ENCODE results near the gene BCAS4.

BCAS4 gene

GRCh38 chr20:50866036-50866685 is 71.3 kb downstream of the BCAS4 start:
- TF ChIP-seq TEAD4 (IDR thresholded peaks at IDR 0.05) (no peak), EGR1 (IDR thresholded peaks at IDR 0.05) (no peak), CEBPB (IDR thresholded peaks at IDR 0.05) (no peak), CREB1 (IDR thresholded peaks at IDR 0.05; ENCODE audit: low read depth) (no peak), TAF1 (IDR thresholded peaks at IDR 0.05; ENCODE audit: low read depth) (no peak), TCF12 (IDR thresholded peaks at IDR 0.05; ENCODE audit: low read depth) (no peak), ZBTB7A (IDR thresholded peaks at IDR 0.05; ENCODE audit: low read depth) (no peak), RAD21 (IDR thresholded peaks at IDR 0.05; ENCODE audit: low read depth) (no peak)
- TF ChIP-seq, protein P1, sequence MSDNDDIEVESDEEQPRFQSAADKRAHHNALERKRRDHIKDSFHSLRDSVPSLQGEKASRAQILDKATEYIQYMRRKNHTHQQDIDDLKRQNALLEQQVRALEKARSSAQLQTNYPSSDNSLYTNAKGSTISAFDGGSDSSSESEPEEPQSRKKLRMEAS (IDR thresholded peaks at IDR 0.05) = no peak
- TF ChIP-seq, protein P2, sequence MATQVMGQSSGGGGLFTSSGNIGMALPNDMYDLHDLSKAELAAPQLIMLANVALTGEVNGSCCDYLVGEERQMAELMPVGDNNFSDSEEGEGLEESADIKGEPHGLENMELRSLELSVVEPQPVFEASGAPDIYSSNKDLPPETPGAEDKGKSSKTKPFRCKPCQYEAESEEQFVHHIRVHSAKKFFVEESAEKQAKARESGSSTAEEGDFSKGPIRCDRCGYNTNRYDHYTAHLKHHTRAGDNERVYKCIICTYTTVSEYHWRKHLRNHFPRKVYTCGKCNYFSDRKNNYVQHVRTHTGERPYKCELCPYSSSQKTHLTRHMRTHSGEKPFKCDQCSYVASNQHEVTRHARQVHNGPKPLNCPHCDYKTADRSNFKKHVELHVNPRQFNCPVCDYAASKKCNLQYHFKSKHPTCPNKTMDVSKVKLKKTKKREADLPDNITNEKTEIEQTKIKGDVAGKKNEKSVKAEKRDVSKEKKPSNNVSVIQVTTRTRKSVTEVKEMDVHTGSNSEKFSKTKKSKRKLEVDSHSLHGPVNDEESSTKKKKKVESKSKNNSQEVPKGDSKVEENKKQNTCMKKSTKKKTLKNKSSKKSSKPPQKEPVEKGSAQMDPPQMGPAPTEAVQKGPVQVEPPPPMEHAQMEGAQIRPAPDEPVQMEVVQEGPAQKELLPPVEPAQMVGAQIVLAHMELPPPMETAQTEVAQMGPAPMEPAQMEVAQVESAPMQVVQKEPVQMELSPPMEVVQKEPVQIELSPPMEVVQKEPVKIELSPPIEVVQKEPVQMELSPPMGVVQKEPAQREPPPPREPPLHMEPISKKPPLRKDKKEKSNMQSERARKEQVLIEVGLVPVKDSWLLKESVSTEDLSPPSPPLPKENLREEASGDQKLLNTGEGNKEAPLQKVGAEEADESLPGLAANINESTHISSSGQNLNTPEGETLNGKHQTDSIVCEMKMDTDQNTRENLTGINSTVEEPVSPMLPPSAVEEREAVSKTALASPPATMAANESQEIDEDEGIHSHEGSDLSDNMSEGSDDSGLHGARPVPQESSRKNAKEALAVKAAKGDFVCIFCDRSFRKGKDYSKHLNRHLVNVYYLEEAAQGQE (IDR thresholded peaks at IDR 0.05; ENCODE audit: low read depth) = no peak

- TF ChIP-seq CEBPB (IDR thresholded peaks at IDR 0.05) = no peak
- TF ChIP-seq USF1 (IDR thresholded peaks at IDR 0.05) = no peak
- TF ChIP-seq EP300 (IDR thresholded peaks at IDR 0.05; ENCODE audit: borderline replicate concordance) = no peak
- no peak for TF ChIP-seq CREB1 (IDR thresholded peaks at IDR 0.05; ENCODE audit: low read depth)
- TF ChIP-seq ZBTB7A (IDR thresholded peaks at IDR 0.05; ENCODE audit: low read depth) = no peak
These were observed 72.0 kb downstream of the BCAS4 start for GRCh38 chr20:50866831-50867230.

DNA sequence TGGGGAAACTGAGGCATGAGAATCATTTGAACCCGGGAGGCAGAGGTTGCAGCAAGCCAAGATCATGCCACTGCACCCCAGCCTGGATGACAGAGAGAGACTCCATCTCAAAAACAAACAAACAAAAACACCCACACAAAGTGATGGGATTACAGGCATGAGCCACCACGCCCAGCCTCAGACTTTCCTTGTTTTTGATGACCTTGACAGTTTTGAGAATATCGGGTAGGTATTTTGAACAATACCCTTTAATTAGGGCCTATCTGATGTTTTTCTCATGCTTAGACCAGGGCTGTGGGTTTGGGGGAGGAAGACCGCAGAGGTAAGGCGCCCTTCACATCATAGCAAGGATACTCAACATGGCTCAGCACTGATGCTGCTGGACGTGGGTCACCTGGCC is 72.9 kb downstream of the BCAS4 start:
- TF ChIP-seq, protein P1 (IDR thresholded peaks at IDR 0.05) = no peak
- TF ChIP-seq, protein P2 (IDR thresholded peaks at IDR 0.05; ENCODE audit: low read depth) = no peak
- TF ChIP-seq NFIC (IDR thresholded peaks at IDR 0.05) (no peak), TAF1 (IDR thresholded peaks at IDR 0.05; ENCODE audit: low read depth) (no peak), CREB1 (IDR thresholded peaks at IDR 0.05; ENCODE audit: low read depth) (no peak)

GRCh38 chr20:50868509-50869495 is 73.9 kb downstream of the BCAS4 start:
- TF ChIP-seq TCF12 (IDR thresholded peaks at IDR 0.05; ENCODE audit: low read depth) (no peak), EGR1 (IDR thresholded peaks at IDR 0.05) (no peak), TAF1 (IDR thresholded peaks at IDR 0.05; ENCODE audit: low read depth) (no peak), CREB1 (IDR thresholded peaks at IDR 0.05; ENCODE audit: low read depth) (no peak), EP300 (IDR thresholded peaks at IDR 0.05; ENCODE audit: borderline replicate concordance) (no peak), NFIC (IDR thresholded peaks at IDR 0.05) (no peak), FOXM1 (IDR thresholded peaks at IDR 0.05; ENCODE audit: borderline replicate concordance, low read depth) (no peak), ZBTB7A (IDR thresholded peaks at IDR 0.05; ENCODE audit: low read depth) (no peak)
- TF ChIP-seq, protein P1 (IDR thresholded peaks at IDR 0.05) = no peak

- TF ChIP-seq ZBTB7A (IDR thresholded peaks at IDR 0.05; ENCODE audit: low read depth) (0 out of 2 replicates have a peak, but pooled peaks have one; percentile 28), TEAD4 (IDR thresholded peaks at IDR 0.05) (peak; percentile 65), FOXM1 (IDR thresholded peaks at IDR 0.05; ENCODE audit: borderline replicate concordance, low read depth) (no peak), USF1 (IDR thresholded peaks at IDR 0.05) (no peak), EGR1 (IDR thresholded peaks at IDR 0.05) (peak; percentile 72), NFIC (IDR thresholded peaks at IDR 0.05) (0 out of 2 replicates have a peak, but pooled peaks have one; percentile 21)
- TF ChIP-seq, protein P1 (IDR thresholded peaks at IDR 0.05) = 0 out of 2 replicates have a peak, but pooled peaks have one; percentile 16
These were observed 75.8 kb downstream of the BCAS4 start for GRCh38 chr20:50870561-50871161.

All from Ishikawa (cell line).